ENCODE measurements around the gene UBA5.

Gene UBA5

GRCh38 chr3:132654721-132655120, 5.4 kb upstream of the UBA5 start:
- DNase-seq: no peak

- no peak for DNase-seq
Observed at GRCh38 chr3:132655471-132655870, 4.7 kb upstream of the UBA5 start.

- DNase-seq: no peak
Observed at GRCh38 chr3:132657869-132658747, 2.0 kb upstream of the UBA5 start.

- no peak for DNase-seq
Observed at GRCh38 chr3:132659000-132659364, 1.1 kb upstream of the UBA5 start.

- peak; percentile 3 for DNase-seq
Observed at GRCh38 chr3:132659365-132660051, 621 bp upstream of the UBA5 start, which contains the start of gene ACAD11. Gene ACAD11 (minus strand): TSS chr3:132659809. CDS start chr3:132659751, 58 bp downstream.

GRCh38 chr3:132660811-132661070, 612 bp downstream of the UBA5 start:
- no peak for DNase-seq

- no peak for DNase-seq
Observed at GRCh38 chr3:132661101-132661500, 972 bp downstream of the UBA5 start.

GRCh38 chr3:132662212-132662611, 2.1 kb downstream of the UBA5 start:
- DNase-seq: no peak

- DNase-seq: no peak
Observed at GRCh38 chr3:132665230-132665745, 5.2 kb downstream of the UBA5 start.

- DNase-seq: no peak
Observed at GRCh38 chr3:132669256-132669777, 9.2 kb downstream of the UBA5 start.

- DNase-seq: no peak
Observed at GRCh38 chr3:132675408-132675807, 15.3 kb downstream of the UBA5 start.

- no peak for DNase-seq
Observed at GRCh38 chr3:132679911-132680310, 19.8 kb downstream of the UBA5 start.

GRCh38 chr3:132681421-132681820, 21.3 kb downstream of the UBA5 start:
- no peak for DNase-seq

GRCh38 chr3:132682201-132682600, 22.1 kb downstream of the UBA5 start:
- no peak for DNase-seq

- DNase-seq: no peak
Observed at GRCh38 chr3:132690040-132690439, 29.9 kb downstream of the UBA5 start.

- no peak for DNase-seq
Observed at GRCh38 chr3:132694991-132695390, 34.9 kb downstream of the UBA5 start.

- no peak for DNase-seq
Observed at GRCh38 chr3:132695422-132695821, 35.3 kb downstream of the UBA5 start.

GRCh38 chr3:132703733-132704132, 43.6 kb downstream of the UBA5 start:
- DNase-seq: no peak

GRCh38 chr3:132709761-132710160, 49.6 kb downstream of the UBA5 start:
- DNase-seq: no peak

GRCh38 chr3:132710311-132710710, 50.2 kb downstream of the UBA5 start:
- no peak for DNase-seq

- no peak for DNase-seq
Observed at GRCh38 chr3:132713977-132714727, 54.0 kb downstream of the UBA5 start.

- DNase-seq: no peak
Observed at GRCh38 chr3:132716372-132716771, 56.2 kb downstream of the UBA5 start.

- no peak for DNase-seq
Observed at GRCh38 chr3:132720228-132720627, 60.1 kb downstream of the UBA5 start.

Measured in effector CD4-positive, alpha-beta T cell (primary cell).